Left forelimb (tissue), 1 donor: Measurements from ENCODE around the gene PDE4D.
"Not testable (repeated sequence)": the region's sequence is repeated elsewhere in the genome, so short reads cannot be mapped to it uniquely, and the experiment has no call there.

ENCODE experiments used
- DNase-seq: peaks from one replicate; pipeline ENCODE4 v3.0.0-alpha.2; 2018; ENCODE audit warnings: low spot score

The PDE4D gene

DNA sequence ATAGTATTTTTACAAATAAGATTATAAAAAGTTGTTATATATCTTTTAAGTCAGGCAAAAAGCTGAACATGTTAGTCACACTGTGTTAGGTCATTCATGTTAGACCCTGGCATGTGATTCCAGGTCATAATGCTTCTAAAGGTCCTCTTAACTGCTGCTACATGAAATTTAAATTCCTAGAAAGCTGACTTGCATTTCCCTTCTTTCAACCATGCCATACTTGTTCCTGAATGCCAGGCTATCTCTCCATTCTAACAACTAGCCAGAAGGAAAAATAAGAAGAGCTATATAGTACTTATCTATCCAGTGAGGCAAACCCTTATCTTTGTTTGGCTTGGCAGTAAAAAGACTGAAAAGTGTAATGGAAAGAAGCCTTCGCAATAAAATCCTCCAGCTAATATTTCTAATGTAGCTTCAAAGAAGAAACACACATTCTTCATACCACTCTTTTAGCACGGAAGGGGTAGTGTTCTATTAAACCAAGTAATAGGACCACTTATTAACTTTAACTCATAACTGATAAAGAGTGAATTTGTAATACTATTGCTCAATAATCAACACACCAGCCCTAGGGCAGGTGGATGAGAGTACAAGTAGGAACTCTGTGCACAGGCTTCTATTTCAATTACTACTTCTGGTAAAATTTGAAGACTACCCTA lies 310.2 kb downstream of the PDE4D start:
- no peak for DNase-seq

DNA sequence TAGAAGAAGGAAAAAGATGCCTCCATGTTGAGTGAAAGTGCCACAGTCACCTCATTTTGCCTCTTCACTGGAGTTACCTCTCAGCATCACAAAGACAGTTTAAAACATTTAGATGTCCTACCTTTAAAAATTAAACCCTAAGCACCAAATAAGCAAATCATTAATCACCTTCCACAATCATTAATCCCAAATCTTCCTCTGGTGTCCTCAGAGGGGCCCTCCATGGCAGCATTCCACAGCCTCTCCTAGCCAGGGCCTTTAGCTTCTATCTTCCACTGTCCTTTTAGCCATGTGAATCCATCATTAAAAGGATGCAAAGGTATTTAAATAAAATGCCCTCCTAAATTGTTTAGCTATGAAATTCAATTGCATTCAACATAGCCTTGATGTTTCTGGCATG lies 310.8 kb downstream of the PDE4D start:
- DNase-seq = no peak

- DNase-seq = no peak
Observed at GRCh38 chr5:59579824-59580167, 313.7 kb downstream of the PDE4D start.

- DNase-seq = no peak
Observed at GRCh38 chr5:59579101-59579823, 314.3 kb downstream of the PDE4D start.

DNA sequence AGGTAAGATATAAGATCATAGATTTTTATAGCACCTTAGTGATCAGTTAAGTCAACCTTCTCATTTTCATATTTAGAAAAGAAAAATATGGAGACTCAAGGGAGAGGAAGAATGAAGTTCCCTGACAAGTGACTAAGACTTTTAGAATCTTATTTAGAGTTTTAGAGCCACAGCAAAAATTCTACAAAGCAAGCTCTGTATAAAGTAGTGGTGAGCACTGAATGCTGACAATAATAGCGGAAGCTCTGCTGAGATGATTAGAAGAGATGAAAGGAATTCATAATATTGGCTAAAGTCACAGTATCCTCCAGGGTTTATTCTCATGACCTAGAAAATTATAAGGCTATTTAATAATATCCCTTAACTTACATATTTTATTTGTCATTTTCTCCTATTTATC lies 316.0 kb downstream of the PDE4D start:
- DNase-seq = no peak

- no peak for DNase-seq
Observed at GRCh38 chr5:59575648-59576445, 317.7 kb downstream of the PDE4D start.

- not testable (repeated sequence) for DNase-seq
Observed at GRCh38 chr5:59573509-59573908, 320.0 kb downstream of the PDE4D start.

DNA sequence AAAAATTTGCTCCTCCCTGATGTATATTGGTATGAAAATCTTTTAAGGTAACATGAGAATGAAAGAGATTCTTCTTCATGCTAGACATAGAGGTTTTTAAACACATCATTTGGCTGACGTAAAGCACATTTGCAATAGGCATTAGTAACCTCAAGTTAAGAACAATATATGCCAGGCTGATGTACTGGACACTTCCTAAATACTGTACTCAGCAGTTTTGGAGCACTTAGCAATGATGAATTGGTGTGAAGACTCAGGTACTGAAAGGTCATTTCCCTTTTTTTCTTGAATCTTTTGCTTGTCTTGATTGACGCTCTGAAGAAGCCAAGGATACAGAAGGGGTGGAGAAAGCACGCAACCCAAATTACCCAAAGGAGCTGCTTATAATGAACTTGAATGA lies 322.5 kb downstream of the PDE4D start:
- DNase-seq = no peak

GRCh38 chr5:59569608-59570334 lies 323.8 kb downstream of the PDE4D start:
- DNase-seq = no peak

GRCh38 chr5:59569158-59569557 lies 324.4 kb downstream of the PDE4D start:
- DNase-seq = no peak

- DNase-seq = no peak
Observed at GRCh38 chr5:59568161-59568560, 325.4 kb downstream of the PDE4D start.

DNA sequence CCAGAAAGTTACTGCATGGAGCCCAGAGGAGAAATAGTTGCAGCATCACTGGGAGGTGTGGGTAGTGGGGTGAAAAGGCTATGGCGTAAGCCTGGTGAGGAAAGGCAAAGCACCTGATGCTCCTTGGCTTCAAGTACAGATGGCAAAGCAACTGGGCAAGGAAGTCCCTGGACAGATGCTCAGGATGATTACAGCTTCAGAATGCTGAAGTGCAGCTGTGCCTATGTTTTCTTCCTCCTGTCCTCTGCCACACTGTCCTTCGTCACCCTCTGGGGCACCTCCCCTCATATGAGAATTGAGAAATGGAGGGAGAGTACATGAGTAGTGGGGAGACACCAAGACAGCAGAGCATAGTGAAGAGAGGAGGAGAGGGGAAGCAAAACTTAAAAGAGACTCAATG lies 328.0 kb downstream of the PDE4D start:
- no peak for DNase-seq

- DNase-seq = no peak
Observed at GRCh38 chr5:59564895-59565294, 328.6 kb downstream of the PDE4D start.

GRCh38 chr5:59562756-59563389 lies 330.7 kb downstream of the PDE4D start:
- DNase-seq = no peak

DNA sequence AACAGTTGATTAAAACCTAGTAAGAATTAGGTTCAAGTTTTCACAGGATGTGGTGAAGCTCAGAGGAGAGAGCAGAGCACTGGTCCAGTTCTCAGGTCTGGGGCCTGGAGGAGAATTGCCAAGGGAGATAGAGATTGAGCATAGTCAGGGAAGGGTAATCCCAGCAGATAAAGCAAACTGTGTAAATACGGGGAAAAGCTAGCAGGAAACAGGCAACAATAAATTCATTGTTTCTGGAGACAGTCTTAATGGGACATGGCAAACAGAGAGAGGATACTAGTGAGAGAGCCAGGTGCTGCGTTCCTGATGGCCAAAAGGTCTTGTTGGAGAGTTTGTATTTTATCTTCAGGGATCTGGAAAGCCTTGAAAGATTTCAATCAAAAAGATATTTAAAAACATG lies 333.0 kb downstream of the PDE4D start:
- DNase-seq = no peak

GRCh38 chr5:59559847-59560246 lies 333.7 kb downstream of the PDE4D start:
- no peak for DNase-seq

DNA sequence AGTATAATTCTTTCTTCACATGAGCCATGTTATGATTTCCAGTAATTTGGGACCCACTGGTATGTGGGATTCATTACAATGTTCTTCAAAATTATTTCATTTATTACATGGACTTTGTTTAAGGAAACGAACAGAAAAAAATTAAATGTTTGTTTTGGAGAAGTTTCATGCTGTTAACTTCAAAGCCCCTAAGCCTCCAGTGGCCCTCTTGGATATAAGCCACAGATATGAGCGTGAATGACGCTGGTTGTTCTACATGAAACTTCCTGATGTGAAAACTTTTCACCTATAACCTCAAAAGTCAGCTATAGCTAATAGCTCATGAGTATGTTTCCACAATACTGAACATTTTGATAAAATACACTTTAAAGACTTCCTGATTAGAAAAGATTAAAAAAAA lies 334.2 kb downstream of the PDE4D start:
- no peak for DNase-seq

DNA sequence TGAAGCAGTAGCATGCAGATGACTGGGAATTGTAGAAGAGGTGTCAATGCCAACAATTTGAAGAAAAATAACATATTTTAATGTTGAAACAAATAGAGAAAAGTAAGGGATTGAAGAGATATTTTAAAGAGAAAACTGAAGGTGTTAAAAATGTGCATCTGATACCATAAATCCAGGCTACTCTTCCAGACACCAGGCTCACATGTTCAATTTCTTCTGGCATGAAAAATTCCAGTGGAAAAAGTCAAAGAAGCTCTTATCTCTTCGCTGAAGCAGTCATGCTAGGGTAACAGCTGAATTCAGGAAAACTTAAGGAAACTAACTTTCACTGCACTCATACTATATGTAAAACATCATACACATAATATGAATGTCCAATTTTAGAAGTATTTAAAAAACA lies 335.0 kb downstream of the PDE4D start:
- DNase-seq = no peak

GRCh38 chr5:59557572-59557971 lies 336.0 kb downstream of the PDE4D start:
- no peak for DNase-seq

DNA sequence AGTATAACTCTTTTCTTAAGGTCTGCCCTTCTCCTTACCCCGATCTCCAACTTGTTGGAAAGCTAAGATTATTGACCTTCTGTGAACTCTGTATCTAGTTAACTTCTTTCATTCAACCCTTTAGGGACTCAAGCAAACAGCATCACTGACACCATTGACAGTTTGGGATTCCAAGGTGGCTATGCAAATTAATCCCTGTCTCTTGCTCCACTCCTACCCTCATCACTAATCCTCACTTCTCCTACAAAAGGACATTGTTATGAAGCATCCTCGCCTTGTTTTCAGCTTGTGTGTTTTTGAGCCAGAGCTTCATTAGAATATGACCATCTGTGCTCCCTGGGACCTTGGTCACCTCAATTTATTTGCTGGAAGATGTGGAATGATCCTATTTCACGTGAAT lies 337.9 kb downstream of the PDE4D start:
- DNase-seq = no peak

DNA sequence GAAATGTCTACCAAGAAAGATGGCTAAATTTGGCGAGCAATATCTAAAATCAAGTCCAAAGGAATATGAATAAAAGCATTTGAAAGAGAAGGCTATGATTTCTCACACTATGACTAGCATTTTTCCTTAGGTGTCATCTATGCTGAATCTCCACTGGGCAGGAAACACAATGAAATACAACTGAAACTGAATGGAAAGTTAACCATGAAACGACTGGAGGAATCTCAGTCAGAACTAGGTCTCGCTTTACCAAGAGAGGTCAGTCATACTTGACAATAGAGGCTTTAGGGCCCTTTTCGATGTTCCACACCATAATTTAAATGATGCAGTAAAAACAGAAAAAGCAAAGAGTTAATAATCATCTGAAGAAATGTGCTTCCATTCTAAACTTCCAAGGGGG lies 339.0 kb downstream of the PDE4D start:
- DNase-seq = no peak

DNA sequence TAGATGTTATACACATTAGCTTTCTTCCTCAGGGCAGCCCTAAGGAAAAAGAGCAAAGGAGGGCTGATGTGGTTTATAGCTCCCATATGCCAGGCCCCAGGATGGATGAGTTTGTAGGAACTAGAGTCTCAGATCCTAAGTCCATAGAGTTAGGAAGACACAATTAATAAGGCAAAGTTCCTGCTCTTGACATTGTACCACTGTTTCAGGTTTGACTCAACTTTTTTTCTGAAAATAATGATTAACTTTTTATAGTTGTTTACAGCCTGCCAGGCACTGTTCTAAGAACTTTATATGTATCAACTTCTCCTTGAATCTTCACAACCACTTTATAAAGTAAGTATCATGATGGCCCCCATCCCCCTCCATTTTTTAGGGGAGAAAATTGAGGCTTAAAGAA lies 339.5 kb downstream of the PDE4D start:
- no peak for DNase-seq
